ENCODE results near the gene OTUB1. TPM values are rescaled to one million over a fixed set of nuclear protein-coding genes. Genes with fewer than 3 reads are reported as not detected.

OTUB1 gene
- total and polyA plus RNA-seq, 9 of the 15 experiments (the other 6 are each of a cell fraction or from before 2014, with no cell fraction given), result 29.5 to 134 (median 66.1) TPM

GRCh38 chr11:63986156-63986931 is at the start of gene OTUB1 (continued):
- TF ChIP-seq, protein P1, sequence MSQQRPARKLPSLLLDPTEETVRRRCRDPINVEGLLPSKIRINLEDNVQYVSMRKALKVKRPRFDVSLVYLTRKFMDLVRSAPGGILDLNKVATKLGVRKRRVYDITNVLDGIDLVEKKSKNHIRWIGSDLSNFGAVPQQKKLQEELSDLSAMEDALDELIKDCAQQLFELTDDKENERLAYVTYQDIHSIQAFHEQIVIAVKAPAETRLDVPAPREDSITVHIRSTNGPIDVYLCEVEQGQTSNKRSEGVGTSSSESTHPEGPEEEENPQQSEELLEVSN (IDR thresholded peaks at IDR 0.05; ENCODE audit: borderline replicate concordance in 1 of 2, extremely low read depth in 1 of 2, insufficient read depth in 1 of 2, insufficient read length in 1 of 2, low read depth in 1 of 2, low read length in 1 of 2, poor library complexity in 1 of 2, severe bottlenecking in 1 of 2), result peak in 1 of 2 experiments; percentile 16
- TF ChIP-seq POLR2AphosphoS2 (IDR thresholded peaks at IDR 0.05; ENCODE audit: low read length) (peak; percentile 31; the same call in 1 of the 2 replicates), SNIP1 (IDR thresholded peaks at IDR 0.05; ENCODE audit: low read depth) (no peak), FOXA3 (CRISPR knock-in tag; conservative IDR thresholded peaks at IDR 0.05 in 1 of 2, IDR thresholded peaks at IDR 0.05 in 1 of 2) (no peak), PBX2 (CRISPR knock-in tag; IDR thresholded peaks at IDR 0.05; ENCODE audit: low read depth) (no peak), PBX2 (tag; conservative IDR thresholded peaks at IDR 0.05; ENCODE audit: low read depth) (no peak), PURB (CRISPR knock-in tag; IDR thresholded peaks at IDR 0.05; ENCODE audit: low read depth) (no peak), IRF1 (CRISPR knock-in tag; IDR thresholded peaks at IDR 0.05; ENCODE audit: borderline replicate concordance) (no peak), DPF2 (IDR thresholded peaks at IDR 0.05) (no peak), RFX7 (CRISPR knock-in tag; IDR thresholded peaks at IDR 0.05) (no peak), ZBTB8A (IDR thresholded peaks at IDR 0.05; ENCODE audit: partially characterized antibody) (no peak), BRF1 (IDR thresholded peaks at IDR 0.05; ENCODE audit: borderline replicate concordance, extremely low read depth, insufficient read length) (no peak), MEF2D (tag; conservative IDR thresholded peaks at IDR 0.05; ENCODE audit: low read depth) (no peak), CBX8 (IDR thresholded peaks at IDR 0.05; ENCODE audit: borderline replicate concordance, extremely low read depth, low read depth, low read length, poor library complexity, severe bottlenecking) (no peak), POLR3G (IDR thresholded peaks at IDR 0.05; ENCODE audit: extremely low read depth, insufficient read length, insufficient replicate concordance) (no peak), RBM17 (IDR thresholded peaks at IDR 0.05; ENCODE audit: borderline replicate concordance, low read depth, low read length) (no peak), ZFX (CRISPR knock-in tag; IDR thresholded peaks at IDR 0.05) (peak; percentile 82)
- TF ChIP-seq, protein P2, sequence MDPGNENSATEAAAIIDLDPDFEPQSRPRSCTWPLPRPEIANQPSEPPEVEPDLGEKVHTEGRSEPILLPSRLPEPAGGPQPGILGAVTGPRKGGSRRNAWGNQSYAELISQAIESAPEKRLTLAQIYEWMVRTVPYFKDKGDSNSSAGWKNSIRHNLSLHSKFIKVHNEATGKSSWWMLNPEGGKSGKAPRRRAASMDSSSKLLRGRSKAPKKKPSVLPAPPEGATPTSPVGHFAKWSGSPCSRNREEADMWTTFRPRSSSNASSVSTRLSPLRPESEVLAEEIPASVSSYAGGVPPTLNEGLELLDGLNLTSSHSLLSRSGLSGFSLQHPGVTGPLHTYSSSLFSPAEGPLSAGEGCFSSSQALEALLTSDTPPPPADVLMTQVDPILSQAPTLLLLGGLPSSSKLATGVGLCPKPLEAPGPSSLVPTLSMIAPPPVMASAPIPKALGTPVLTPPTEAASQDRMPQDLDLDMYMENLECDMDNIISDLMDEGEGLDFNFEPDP (CRISPR knock-in tag; IDR thresholded peaks at IDR 0.05), result no peak

Measured in K562 (cell line).